WTC11 (cell line): ENCODE results near the gene NRXN3. TPM values are rescaled to one million over a fixed set of nuclear protein-coding genes. Genes with fewer than 3 reads are reported as not detected.

Experiments used
- ATAC-seq: fragments of 200-7000 bp; cut with Tn5 transposase; 2 replicates; pipeline ENCODE4 v1.10.0; 2021; ENCODE audit warnings: mild to moderate bottlenecking, moderate library complexity
- CTCF ChIA-PET: fragments of 300-600 bp; sonication (Branson Sonifier 250); formaldehyde crosslinking; loops from one replicate; lab custom pipeline; 2021; ENCODE audit warnings: antibody characterized with exemption; lab: Charles Lee
- POLR2A ChIA-PET: fragments of 350-600 bp; sonication (Branson Sonifier 250); formaldehyde crosslinking; loops from one replicate; lab custom pipeline; 2021; ENCODE audit warnings: antibody characterized with exemption; lab: Charles Lee
- DNase-seq: peaks from one replicate; pipeline ENCODE4 v3.0.0; 2021; ENCODE audit warnings: low spot score
- H3K27ac Mint-ChIP-seq: 2 replicates; pipeline ENCODE4 v1.8.0; 2021; ENCODE audit warnings: mixed read lengths
- H3K27me3 Mint-ChIP-seq: 2 replicates; pipeline ENCODE4 v1.8.0; 2021; ENCODE audit warnings: low read depth, mild to moderate bottlenecking, moderate library complexity, mixed read lengths
- H3K36me3 Mint-ChIP-seq: 2 replicates; pipeline ENCODE4 v1.8.0; 2021; ENCODE audit warnings: mixed read lengths
- H3K4me1 Mint-ChIP-seq: 2 replicates; pipeline ENCODE4 v1.8.0; 2022; ENCODE audit warnings: mixed read lengths
- H3K4me3 Mint-ChIP-seq: 2 replicates; pipeline ENCODE4 v1.8.0; 2021; ENCODE audit warnings: mild to moderate bottlenecking, moderate library complexity, mixed read lengths
- H3K9me3 Mint-ChIP-seq: 2 replicates; pipeline ENCODE4 v1.8.0; 2021; ENCODE audit warnings: mixed read lengths
- ATF1 ChIP-seq: sonication (generic); formaldehyde crosslinking; IDR thresholded peaks from 2 replicates; pipeline ENCODE4 v1.8.1; 2023; ENCODE audit warnings: mild to moderate bottlenecking, moderate library complexity, missing genetic modification reagents
- CREB1 ChIP-seq: sonication (generic); formaldehyde crosslinking; IDR thresholded peaks from 2 replicates; pipeline ENCODE4 v1.8.0; 2023; ENCODE audit warnings: mild to moderate bottlenecking, missing genetic modification reagents
- EMX1 ChIP-seq: fragments of 250-450 bp; sonication (Bioruptor Pico); IDR thresholded peaks from 2 replicates; pipeline ENCODE4 v1.8.0; 2021; ENCODE audit warnings: mild to moderate bottlenecking
- ETV6 ChIP-seq: sonication (generic); formaldehyde crosslinking; IDR thresholded peaks from 2 replicates; pipeline ENCODE4 v1.8.1; 2022; ENCODE audit warnings: mild to moderate bottlenecking, missing genetic modification reagents
- GTF2I ChIP-seq: fragments of 250-450 bp; sonication (Bioruptor Pico); conservative IDR thresholded peaks from 2 replicates; pipeline ENCODE4 v1.4.0; 2021; ENCODE audit warnings: mild to moderate bottlenecking
- IRF2 ChIP-seq: sonication (generic); formaldehyde crosslinking; IDR thresholded peaks from 2 replicates; pipeline ENCODE4 v1.8.0; 2022; ENCODE audit warnings: low read depth, missing genetic modification reagents, borderline replicate concordance
- MYBL2 ChIP-seq: sonication (generic); formaldehyde crosslinking; IDR thresholded peaks from 2 replicates; pipeline ENCODE4 v1.8.1; 2023; ENCODE audit warnings: mild to moderate bottlenecking, moderate library complexity, missing genetic modification reagents
- RORB ChIP-seq: fragments of 250-450 bp; sonication (Bioruptor Pico); IDR thresholded peaks from 2 replicates; pipeline ENCODE4 v1.9.0; 2021; ENCODE audit warnings: mild to moderate bottlenecking
- SMAD3 ChIP-seq: sonication (generic); formaldehyde crosslinking; IDR thresholded peaks from 2 replicates; pipeline ENCODE4 v1.8.0; 2022; ENCODE audit warnings: missing genetic modification reagents, mild to moderate bottlenecking, borderline replicate concordance
- SMAD4 ChIP-seq: sonication (generic); formaldehyde crosslinking; IDR thresholded peaks from 2 replicates; pipeline ENCODE4 v1.8.0; 2022; ENCODE audit warnings: mild to moderate bottlenecking, missing genetic modification reagents
- SOX15 ChIP-seq: fragments of 250-450 bp; sonication (Bioruptor Pico); IDR thresholded peaks from 2 replicates; pipeline ENCODE4 v1.9.0; 2021; ENCODE audit warnings: mild to moderate bottlenecking
- TEAD1 ChIP-seq: sonication (generic); formaldehyde crosslinking; IDR thresholded peaks from 2 replicates; pipeline ENCODE4 v1.8.0; 2022; ENCODE audit warnings: mild to moderate bottlenecking, missing genetic modification reagents
- TEAD4 ChIP-seq: sonication (generic); formaldehyde crosslinking; IDR thresholded peaks from 2 replicates; pipeline ENCODE4 v1.8.0; 2022; ENCODE audit warnings: mild to moderate bottlenecking, missing genetic modification reagents
- USF1 ChIP-seq: sonication (generic); formaldehyde crosslinking; IDR thresholded peaks from 2 replicates; pipeline ENCODE4 v1.8.0; 2022; ENCODE audit warnings: mild to moderate bottlenecking, missing genetic modification reagents
- ZNF219 ChIP-seq: sonication (generic); formaldehyde crosslinking; IDR thresholded peaks from 2 replicates; pipeline ENCODE4 v1.8.0; 2023; ENCODE audit warnings: missing genetic modification reagents, mild to moderate bottlenecking, borderline replicate concordance
- ZNF263 ChIP-seq: sonication (generic); formaldehyde crosslinking; IDR thresholded peaks from 2 replicates; pipeline ENCODE4 v1.8.1; 2022; ENCODE audit warnings: low read depth, mild to moderate bottlenecking, moderate library complexity, missing genetic modification reagents
- ZNF423 ChIP-seq: fragments of 250-450 bp; sonication (Bioruptor Pico); IDR thresholded peaks from 2 replicates; pipeline ENCODE4 v2.1.2; 2022; ENCODE audit warnings: mild to moderate bottlenecking, moderate library complexity
- total RNA-seq: library from RNA; stranded (reverse); gene quantifications from 3 replicates; pipeline ENCODE4 v1.2.3, GENCODE V29; 2021
- TF ChIP-seq, protein P1 (sequence below): fragments of 200-600 bp; IDR thresholded peaks from 2 replicates; pipeline ENCODE4 v1.8.0; 2022; ENCODE audit warnings: antibody characterized with exemption
- TF ChIP-seq, protein P2 (sequence below): sonication (generic); formaldehyde crosslinking; IDR thresholded peaks from 2 replicates; pipeline ENCODE4 v1.8.1; 2022; ENCODE audit warnings: missing genetic modification reagents, borderline replicate concordance
- TF ChIP-seq, protein P3 (sequence below): sonication (generic); formaldehyde crosslinking; IDR thresholded peaks from 2 replicates; pipeline ENCODE4 v1.8.0; 2022; ENCODE audit warnings: mild to moderate bottlenecking, missing genetic modification reagents
- TF ChIP-seq, protein P4 (sequence below): sonication (generic); formaldehyde crosslinking; conservative IDR thresholded peaks from 2 replicates; pipeline ENCODE4 v1.8.1; 2022; ENCODE audit warnings: mild to moderate bottlenecking, missing genetic modification reagents

The NRXN3 gene
- total RNA-seq, 1 experiment from 2014 or later, result 3.0 TPM

GRCh38 chr14:78848234-78848820 lies 678.2 kb downstream of the NRXN3 start:
- Mint-ChIP-seq H3K4me1 (peaks cover 39% of the 10 kb centered on the region), H3K27ac (peak overlapping the region; percentile 7; the same call in 1 of the 2 replicates), H3K27me3 (no peaks in the 10 kb centered on the region), H3K36me3 (peaks cover 7% of the 10 kb centered on the region), H3K4me3 (no peak overlapping the region), H3K9me3 (peaks cover 9% of the 10 kb centered on the region)
- POLR2A ChIA-PET, result interaction anchor here (0.6 kb wide), 1 partner anchor 882 kb away, joined by 3 read pairs; no protein-coding TSS in a partner anchor
- CTCF ChIA-PET, result interaction anchor here (0.6 to 2.8 kb wide), 15 partner anchors 9 to 882 kb away, joined by 3 to 22 read pairs (median 3); no protein-coding TSS in a partner anchor
- peak; percentile 69 for DNase-seq
- ATAC-seq, result peak; percentile 90
- TF ChIP-seq ZNF263 (CRISPR knock-in tag) (no peak), TEAD4 (CRISPR knock-in tag) (peak; percentile 97), USF1 (CRISPR knock-in tag) (peak; percentile 55; the same call in 1 of the 2 replicates), MYBL2 (CRISPR knock-in tag) (0 out of 2 replicates have a peak, but pooled peaks have one; percentile 36), GTF2I (no peak), ETV6 (CRISPR knock-in tag) (no peak), TEAD1 (CRISPR knock-in tag) (peak; percentile 99)
- TF ChIP-seq, protein P1, sequence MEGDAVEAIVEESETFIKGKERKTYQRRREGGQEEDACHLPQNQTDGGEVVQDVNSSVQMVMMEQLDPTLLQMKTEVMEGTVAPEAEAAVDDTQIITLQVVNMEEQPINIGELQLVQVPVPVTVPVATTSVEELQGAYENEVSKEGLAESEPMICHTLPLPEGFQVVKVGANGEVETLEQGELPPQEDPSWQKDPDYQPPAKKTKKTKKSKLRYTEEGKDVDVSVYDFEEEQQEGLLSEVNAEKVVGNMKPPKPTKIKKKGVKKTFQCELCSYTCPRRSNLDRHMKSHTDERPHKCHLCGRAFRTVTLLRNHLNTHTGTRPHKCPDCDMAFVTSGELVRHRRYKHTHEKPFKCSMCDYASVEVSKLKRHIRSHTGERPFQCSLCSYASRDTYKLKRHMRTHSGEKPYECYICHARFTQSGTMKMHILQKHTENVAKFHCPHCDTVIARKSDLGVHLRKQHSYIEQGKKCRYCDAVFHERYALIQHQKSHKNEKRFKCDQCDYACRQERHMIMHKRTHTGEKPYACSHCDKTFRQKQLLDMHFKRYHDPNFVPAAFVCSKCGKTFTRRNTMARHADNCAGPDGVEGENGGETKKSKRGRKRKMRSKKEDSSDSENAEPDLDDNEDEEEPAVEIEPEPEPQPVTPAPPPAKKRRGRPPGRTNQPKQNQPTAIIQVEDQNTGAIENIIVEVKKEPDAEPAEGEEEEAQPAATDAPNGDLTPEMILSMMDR, result peak; percentile 96

DNA sequence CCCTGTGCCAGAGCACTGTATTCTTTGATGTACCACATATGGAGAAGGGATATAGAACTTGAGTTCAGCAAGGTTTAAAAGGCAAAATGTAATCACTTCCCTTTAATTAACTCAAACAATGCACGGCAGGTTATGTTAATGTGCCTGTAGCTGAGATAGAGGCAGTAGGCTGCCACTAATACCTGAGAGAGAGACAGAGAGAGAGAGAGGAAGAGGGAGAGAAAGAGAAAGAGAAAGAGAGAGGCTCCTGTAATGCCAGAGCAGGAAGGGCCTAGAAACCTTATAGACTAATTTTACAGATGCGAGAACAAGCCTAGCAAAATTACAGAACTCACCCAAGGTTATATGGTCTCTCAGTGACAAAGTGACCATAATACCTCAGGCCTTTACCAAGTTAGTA lies 679.8 kb downstream of the NRXN3 start:
- CTCF ChIA-PET, result interaction anchor here (0.6 to 3.8 kb wide), 9 partner anchors 8 to 1122 kb away, joined by 3 to 22 read pairs (median 4); no protein-coding TSS in a partner anchor
- Mint-ChIP-seq H3K27ac (peak overlapping the region; percentile 76), H3K36me3 (no peaks in the 10 kb centered on the region), H3K4me1 (peaks cover 39% of the 10 kb centered on the region), H3K9me3 (no peaks in the 10 kb centered on the region), H3K4me3 (peak overlapping the region; percentile 13), H3K27me3 (no peaks in the 10 kb centered on the region)
- ATAC-seq, result peak; percentile 76
- TF ChIP-seq SMAD4 (no peak), ZNF219 (CRISPR knock-in tag) (no peak), SOX15 (no peak), CREB1 (no peak), ATF1 (CRISPR knock-in tag) (no peak), IRF2 (CRISPR knock-in tag) (no peak), EMX1 (CRISPR knock-in tag) (no peak), SMAD3 (CRISPR knock-in tag) (no peak), RORB (CRISPR knock-in tag) (no peak), ZNF423 (CRISPR knock-in tag) (no peak)
- TF ChIP-seq, protein P2, sequence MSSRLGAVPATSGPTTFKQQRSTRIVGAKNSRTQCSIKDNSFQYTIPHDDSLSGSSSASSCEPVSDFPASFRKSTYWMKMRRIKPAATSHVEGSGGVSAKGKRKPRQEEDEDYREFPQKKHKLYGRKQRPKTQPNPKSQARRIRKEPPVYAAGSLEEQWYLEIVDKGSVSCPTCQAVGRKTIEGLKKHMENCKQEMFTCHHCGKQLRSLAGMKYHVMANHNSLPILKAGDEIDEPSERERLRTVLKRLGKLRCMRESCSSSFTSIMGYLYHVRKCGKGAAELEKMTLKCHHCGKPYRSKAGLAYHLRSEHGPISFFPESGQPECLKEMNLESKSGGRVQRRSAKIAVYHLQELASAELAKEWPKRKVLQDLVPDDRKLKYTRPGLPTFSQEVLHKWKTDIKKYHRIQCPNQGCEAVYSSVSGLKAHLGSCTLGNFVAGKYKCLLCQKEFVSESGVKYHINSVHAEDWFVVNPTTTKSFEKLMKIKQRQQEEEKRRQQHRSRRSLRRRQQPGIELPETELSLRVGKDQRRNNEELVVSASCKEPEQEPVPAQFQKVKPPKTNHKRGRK (CRISPR knock-in tag), result no peak
- TF ChIP-seq, protein P3, sequence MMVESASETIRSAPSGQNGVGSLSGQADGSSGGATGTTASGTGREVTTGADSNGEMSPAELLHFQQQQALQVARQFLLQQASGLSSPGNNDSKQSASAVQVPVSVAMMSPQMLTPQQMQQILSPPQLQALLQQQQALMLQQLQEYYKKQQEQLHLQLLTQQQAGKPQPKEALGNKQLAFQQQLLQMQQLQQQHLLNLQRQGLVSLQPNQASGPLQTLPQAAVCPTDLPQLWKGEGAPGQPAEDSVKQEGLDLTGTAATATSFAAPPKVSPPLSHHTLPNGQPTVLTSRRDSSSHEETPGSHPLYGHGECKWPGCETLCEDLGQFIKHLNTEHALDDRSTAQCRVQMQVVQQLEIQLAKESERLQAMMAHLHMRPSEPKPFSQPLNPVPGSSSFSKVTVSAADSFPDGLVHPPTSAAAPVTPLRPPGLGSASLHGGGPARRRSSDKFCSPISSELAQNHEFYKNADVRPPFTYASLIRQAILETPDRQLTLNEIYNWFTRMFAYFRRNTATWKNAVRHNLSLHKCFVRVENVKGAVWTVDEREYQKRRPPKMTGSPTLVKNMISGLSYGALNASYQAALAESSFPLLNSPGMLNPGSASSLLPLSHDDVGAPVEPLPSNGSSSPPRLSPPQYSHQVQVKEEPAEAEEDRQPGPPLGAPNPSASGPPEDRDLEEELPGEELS, result no peak
- TF ChIP-seq, protein P4, sequence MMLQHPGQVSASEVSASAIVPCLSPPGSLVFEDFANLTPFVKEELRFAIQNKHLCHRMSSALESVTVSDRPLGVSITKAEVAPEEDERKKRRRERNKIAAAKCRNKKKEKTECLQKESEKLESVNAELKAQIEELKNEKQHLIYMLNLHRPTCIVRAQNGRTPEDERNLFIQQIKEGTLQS (CRISPR knock-in tag), result no peak
- POLR2A ChIA-PET, result no interaction called here
- no peak for DNase-seq
